IMR-90 (cell line): ENCODE measurements around the gene ARPC4. TPM values are rescaled to one million over a fixed set of nuclear protein-coding genes. Genes with fewer than 3 reads are reported as not detected.

Source experiments
- ATAC-seq: fragments of 200-7000 bp; cut with Tn5 transposase; 2 replicates; pipeline ENCODE4 v1.9.1; 2020; ENCODE audit warnings: low read depth, mild to moderate bottlenecking, moderate library complexity
- BruUV-seq: library from RNA; stranded (reverse); fragments of 400-500 nt; replicated peaks from 2 replicates; lab custom pipeline; 2021; lab: Mats Ljungman, UMichigan
- CTCF ChIA-PET: fragments of 300-600 bp; formaldehyde crosslinking; extraction: SDS; loops from one replicate; lab custom pipeline; 2021; ENCODE audit warnings: antibody characterized with exemption; lab: Yijun Ruan, JAX
- POLR2A ChIA-PET: fragments of 300-600 bp; sonication (Branson Sonifier 250); formaldehyde crosslinking; loops from one replicate; lab custom pipeline; 2022; ENCODE audit warnings: antibody characterized with exemption; ENCODE audit not compliant: unreplicated experiment; lab: Charles Lee
- DNase-seq: peaks from one replicate; pipeline ENCODE4 v3.0.0; 2013
- H2AFZ ChIP-seq: replicated peaks from 2 replicates; pipeline ENCODE3; 2013; ENCODE audit warnings: low read length, mild to moderate bottlenecking; ENCODE audit not compliant: poor library complexity
- H2AK5ac ChIP-seq: 2 replicates; pipeline ENCODE4 v1.6.1; 2013; ENCODE audit warnings: low read depth, low read length, inconsistent platforms
- H2AK9ac ChIP-seq: replicated peaks from 2 replicates; pipeline ENCODE3; 2013; ENCODE audit warnings: mild to moderate bottlenecking, low read depth, low read length, moderate library complexity; ENCODE audit not compliant: poor library complexity
- H2BK120ac ChIP-seq: 2 replicates; pipeline ENCODE4 v1.6.1; 2013; ENCODE audit warnings: low read depth, low read length, inconsistent platforms
- H2BK15ac ChIP-seq: 3 replicates; pipeline ENCODE4 v1.6.1; 2013; ENCODE audit warnings: low read depth, low read length, inconsistent platforms
- H2BK20ac ChIP-seq: 2 replicates; pipeline ENCODE4 v1.6.1; 2013; ENCODE audit warnings: low read depth, mild to moderate bottlenecking, inconsistent platforms, low read length, moderate library complexity
- H2BK5ac ChIP-seq: 2 replicates; pipeline ENCODE4 v1.6.1; 2013; ENCODE audit warnings: mild to moderate bottlenecking, low read depth, low read length, inconsistent platforms; ENCODE audit not compliant: poor library complexity, severe bottlenecking
- H3K14ac ChIP-seq: replicated peaks from 2 replicates; pipeline ENCODE4 v1.6.1; 2013; ENCODE audit warnings: low read depth, low read length, inconsistent platforms
- H3K18ac ChIP-seq: 2 replicates; pipeline ENCODE4 v1.6.1; 2013; ENCODE audit warnings: low read depth, low read length, control low read depth
- H3K23ac ChIP-seq: 2 replicates; pipeline ENCODE4 v1.6.1; 2013; ENCODE audit warnings: low read depth, low read length, inconsistent platforms
- H3K27ac ChIP-seq: 2 replicates; pipeline ENCODE4 v1.5.1; 2013; ENCODE audit warnings: mild to moderate bottlenecking, control low read depth, low read length; ENCODE audit not compliant: insufficient read depth
- H3K27me3 ChIP-seq: 2 replicates; pipeline ENCODE4 v1.6.1; 2013; ENCODE audit warnings: low read length; ENCODE audit not compliant: control insufficient read depth, insufficient read depth
- H3K36me3 ChIP-seq: 2 replicates; pipeline ENCODE4 v1.6.1; 2013; ENCODE audit warnings: low read length, mixed read lengths; ENCODE audit not compliant: control insufficient read depth, insufficient read depth
- H3K4ac ChIP-seq: 2 replicates; pipeline ENCODE4 v1.6.1; 2013; ENCODE audit warnings: low read depth, low read length, inconsistent platforms
- H3K4me1 ChIP-seq: 2 replicates; pipeline ENCODE4 v1.6.1; 2013; ENCODE audit warnings: low read length, mixed read lengths; ENCODE audit not compliant: control insufficient read depth, insufficient read depth
- H3K4me2 ChIP-seq: 2 replicates; pipeline ENCODE4 v1.6.1; 2013; ENCODE audit warnings: low read depth, mild to moderate bottlenecking, control low read depth, low read length, moderate library complexity
- H3K4me3 ChIP-seq: 2 replicates; pipeline ENCODE4 v1.5.1; 2013; ENCODE audit warnings: low read depth, mild to moderate bottlenecking, control low read depth, low read length, moderate library complexity; ENCODE audit not compliant: insufficient read depth
- H3K56ac ChIP-seq: 2 replicates; pipeline ENCODE4 v1.6.1; 2013; ENCODE audit warnings: low read length, inconsistent platforms; ENCODE audit not compliant: insufficient read depth; ENCODE audit errors: extremely low read depth
- H3K79me1 ChIP-seq, 2 experiments: 2 replicates each; pipeline ENCODE4 v1.6.1; 2013; ENCODE audit warnings: low read length in 2 of 2, inconsistent platforms in 1 of 2, low read depth in 1 of 2
- H3K9ac ChIP-seq: 2 replicates; pipeline ENCODE4 v1.6.1; 2013; ENCODE audit warnings: low read depth, low read length, control low read depth
- H3K9me1 ChIP-seq: 2 replicates; pipeline ENCODE4 v1.6.1; 2013; ENCODE audit warnings: low read length, inconsistent platforms; ENCODE audit not compliant: insufficient read depth
- H3K9me3 ChIP-seq: 2 replicates; pipeline ENCODE4 v1.6.1; 2013; ENCODE audit warnings: low read length; ENCODE audit not compliant: control insufficient read depth, insufficient read depth
- H4K20me1 ChIP-seq: 2 replicates; pipeline ENCODE4 v1.6.1; 2013; ENCODE audit warnings: low read length, inconsistent platforms; ENCODE audit not compliant: insufficient read depth
- H4K5ac ChIP-seq: 2 replicates; pipeline ENCODE4 v1.6.1; 2013; ENCODE audit warnings: mild to moderate bottlenecking, low read depth, low read length, control low read depth
- H4K8ac ChIP-seq, 2 experiments: 2 replicates each; pipeline ENCODE4 v1.6.1; 2013; ENCODE audit warnings: low read depth in 2 of 2, low read length in 2 of 2, control low read depth in 1 of 2, inconsistent platforms in 1 of 2
- H4K91ac ChIP-seq: 2 replicates; pipeline ENCODE4 v1.6.1; 2013; ENCODE audit warnings: low read depth, low read length, inconsistent platforms; ENCODE audit not compliant: insufficient read depth
- CEBPB ChIP-seq: IDR thresholded peaks from 2 replicates; pipeline ENCODE4 v1.6.1; 2012; ENCODE audit warnings: low read depth, low read length, improper control_type of control experiment
- MAZ ChIP-seq: IDR thresholded peaks from 2 replicates; pipeline ENCODE4 v1.6.1; 2012; ENCODE audit warnings: low read depth, mild to moderate bottlenecking, low read length, improper control_type of control experiment, moderate library complexity, borderline replicate concordance
- WGBS, 2 experiments: methylation state at CpG; one replicate each; pipeline versions ENCODE4 v1.1.5 to v1.1.7; 2013; ENCODE audit warnings: missing lambda C conversion rate in 2 of 2; ENCODE audit not compliant: insufficient read length in 1 of 2; ENCODE audit errors: extremely low coverage in 2 of 2; 5-methylcytosine and 5-hydroxymethylcytosine counted together
- dilution Hi-C: fragments of 300-500 bp; cut with HindIII; formaldehyde crosslinking; loops from one replicate; pipeline ENCODE4 v1.14.3; 2018; ENCODE audit warnings: low sequenced_read_pairs; ENCODE audit not compliant: unreplicated experiment
- in situ Hi-C: fragments of 300-500 bp; cut with MboI; formaldehyde crosslinking; loops from 3 replicates; pipeline ENCODE4 v1.14.3; 2019; ENCODE audit warnings: low sequenced_read_pairs, inconsistent platforms, mixed read lengths
- intact Hi-C: fragments of 100-400 bp; cut with micrococcal nuclease; formaldehyde crosslinking; loops from 2 replicates; pipeline ENCODE4 v1.10.0; 2022
- polyA plus RNA-seq, 3 experiments: library from polyadenylated mRNA; depleted of rRNA; stranded (reverse); fragments of >200 nt; gene quantifications; 2 replicates each; pipeline ENCODE4 v1.2.3, GENCODE V29; 2012; ENCODE audit warnings: low replicate concordance in 1 of 3
- total RNA-seq: library from RNA; depleted of rRNA; stranded (reverse); fragments of >200 nt; gene quantifications from 2 replicates; pipeline ENCODE4 v1.2.3, GENCODE V29; 2012

The ARPC4 gene
- total and polyA plus RNA-seq, 2 of the 4 experiments (the other 2 are of a cell fraction), result 188 to 383 TPM

GRCh38 chr3:9784965-9785364 lies 7.9 kb upstream of the ARPC4 start:
- in situ Hi-C loops (no loop called here), dilution Hi-C loops (no loop called here), intact Hi-C loops (no loop called here)
- no peaks in the 10 kb centered on the region for H3K27me3 ChIP-seq
- H3K9ac ChIP-seq, result no peak overlapping the region
- H3K9me3 ChIP-seq, result no peaks in the 10 kb centered on the region
- ATAC-seq (no peak), DNase-seq (no peak)
- H3K4me3 ChIP-seq, result no peak overlapping the region
- H4K5ac ChIP-seq, result no peak overlapping the region
- no peak overlapping the region for H2BK120ac ChIP-seq
- H3K4me2 ChIP-seq, result no peak overlapping the region
- no peak overlapping the region for H2AK9ac ChIP-seq
- no peak overlapping the region for H3K56ac ChIP-seq
- H3K36me3 ChIP-seq, result peaks cover 50% of the 10 kb centered on the region
- H4K91ac ChIP-seq, result no peak overlapping the region
- H4K8ac ChIP-seq, result no peak overlapping the region
- H4K20me1 ChIP-seq, result no peaks in the 10 kb centered on the region
- POLR2A ChIA-PET, result no interaction called here
- H2BK20ac ChIP-seq, result no peak overlapping the region
- CTCF ChIA-PET, result no interaction called here
- H2AK5ac ChIP-seq, result no peak overlapping the region
- H3K4ac ChIP-seq, result no peak overlapping the region
- H2BK15ac ChIP-seq, result no peak overlapping the region
- 0 out of 2 replicates have a peak, but pooled peaks have one; percentile 3 for TF ChIP-seq CEBPB
- TF ChIP-seq MAZ, result no peak
- peaks cover 7 to 10% of the 10 kb centered on the region in 2 experiments; a peak in 3 of 4 replicates for H3K79me1 ChIP-seq
- no peak overlapping the region for H2AFZ ChIP-seq
- H3K14ac ChIP-seq, result no peak overlapping the region
- WGBS, 2 experiments, result no CpG with 5 or more reads among the region's 4 CpGs
- no peak overlapping the region for H2BK5ac ChIP-seq
- H3K18ac ChIP-seq, result no peak overlapping the region
- no peaks in the 10 kb centered on the region for H3K4me1 ChIP-seq
- H3K23ac ChIP-seq, result no peak overlapping the region
- H3K27ac ChIP-seq, result no peak overlapping the region
- no TSS peak for BruUV-seq
- 0 out of 2 replicates have a peak, but pooled peaks cover 4% of the 10 kb centered on the region for H3K9me1 ChIP-seq
